IPS DF 19.7 (cell line): ENCODE measurements around the gene MORN2.
"Not testable (repeated sequence)": the region's sequence is repeated elsewhere in the genome, so short reads cannot be mapped to it uniquely, and the experiment has no call there.

ENCODE experiments used
- DNase-seq: peaks from one replicate; pipeline ENCODE4 v3.0.0-alpha.2; 2013; ENCODE audit warnings: low read depth, low spot score

The MORN2 gene

DNA sequence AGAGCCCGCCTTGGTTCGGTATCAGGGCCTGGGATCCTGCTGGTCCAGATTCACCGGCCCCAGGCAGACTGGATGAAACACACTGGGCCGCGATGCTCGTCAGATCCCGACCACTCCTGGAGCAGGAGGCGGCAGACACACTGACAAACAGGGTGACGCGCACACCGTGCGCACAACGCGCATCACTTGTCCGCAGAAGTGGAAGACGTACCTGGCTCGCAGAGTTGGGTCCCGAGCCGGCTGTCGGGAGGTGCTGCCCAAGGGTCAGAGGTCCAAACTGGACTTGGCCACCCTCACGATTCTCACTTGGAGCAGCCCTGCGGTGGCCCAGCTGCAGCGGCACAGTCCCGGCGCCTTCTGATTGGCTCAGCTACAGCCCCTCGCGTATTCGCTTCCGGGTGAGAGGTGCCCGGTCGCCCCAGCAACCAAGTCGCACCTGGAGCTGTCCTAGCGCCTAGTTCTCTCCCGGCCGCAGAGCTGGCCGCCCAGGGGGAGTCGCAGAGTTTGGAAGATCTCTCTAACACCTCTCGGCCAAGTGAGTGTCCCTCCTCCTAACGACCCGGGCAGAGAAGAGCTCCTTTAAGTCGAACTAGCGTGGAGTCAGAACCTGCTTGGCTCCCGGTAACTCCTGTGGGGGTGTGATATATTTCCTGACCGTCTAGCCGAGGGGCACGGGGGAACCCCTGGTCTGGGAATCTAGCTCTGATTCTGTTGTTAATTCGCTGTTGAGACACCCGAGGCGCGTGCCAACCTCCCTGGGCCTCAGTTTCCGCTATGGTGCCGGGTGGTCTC is at the start of gene MORN2, which contains the start of gene DHX57:
TSS of gene MORN2 (plus strand) at position 401 of the 792 bp plus-strand sequence.
TSS of gene DHX57 (minus strand) at position 359 of the 792 bp plus-strand sequence. CDS start 7,529 bp downstream, outside the sequence.
- DNase-seq: peak; percentile 59

DNA sequence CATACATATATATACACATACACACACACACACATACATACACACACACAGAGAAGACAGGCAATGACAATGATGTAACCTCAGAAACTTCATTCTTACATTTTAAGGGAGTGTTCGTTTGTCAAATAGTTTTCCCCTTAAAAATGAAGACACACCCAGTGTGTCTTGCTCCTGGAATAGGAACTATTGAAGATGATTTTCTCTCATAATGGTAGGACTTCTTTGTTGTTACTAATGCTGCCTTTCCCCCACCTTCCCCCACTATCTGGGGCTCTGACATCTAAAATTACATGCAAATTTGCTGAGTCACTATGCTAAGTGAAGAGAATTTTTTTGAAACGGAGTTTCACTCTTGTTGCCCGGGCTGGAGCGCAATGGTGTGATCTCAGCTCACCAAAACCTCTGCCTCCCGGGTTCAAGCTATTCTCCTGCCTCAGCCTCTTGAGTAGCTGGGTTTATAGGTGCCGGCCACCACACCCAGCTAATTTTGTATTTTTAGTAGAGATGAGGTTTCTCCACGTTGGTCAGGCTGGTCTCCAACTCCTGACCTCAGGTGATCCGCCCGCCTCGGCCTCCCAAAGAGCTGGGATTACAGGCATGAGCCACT is 48.1 kb upstream of the MORN2 start:
- not testable (repeated sequence) for DNase-seq

DNA sequence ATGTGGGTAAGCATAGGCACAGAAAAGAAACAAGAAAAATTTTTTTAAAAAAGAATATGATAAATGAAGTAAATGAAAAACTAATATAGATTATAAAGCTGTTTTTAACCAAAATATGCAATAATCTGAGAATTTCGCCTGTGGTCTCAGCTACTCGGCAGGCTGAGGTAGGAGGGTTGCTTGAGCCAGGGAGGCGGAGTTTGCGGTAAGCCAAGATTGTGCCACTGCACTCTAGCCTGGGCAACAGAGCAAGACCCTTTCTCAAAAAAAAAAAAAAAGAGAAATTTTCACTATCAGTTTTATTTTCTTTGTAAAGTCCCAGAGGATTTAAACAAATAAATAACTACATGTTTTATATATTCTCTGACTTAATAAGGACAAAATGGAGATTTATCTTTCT is 47.3 kb upstream of the MORN2 start:
- no peak for DNase-seq

DNA sequence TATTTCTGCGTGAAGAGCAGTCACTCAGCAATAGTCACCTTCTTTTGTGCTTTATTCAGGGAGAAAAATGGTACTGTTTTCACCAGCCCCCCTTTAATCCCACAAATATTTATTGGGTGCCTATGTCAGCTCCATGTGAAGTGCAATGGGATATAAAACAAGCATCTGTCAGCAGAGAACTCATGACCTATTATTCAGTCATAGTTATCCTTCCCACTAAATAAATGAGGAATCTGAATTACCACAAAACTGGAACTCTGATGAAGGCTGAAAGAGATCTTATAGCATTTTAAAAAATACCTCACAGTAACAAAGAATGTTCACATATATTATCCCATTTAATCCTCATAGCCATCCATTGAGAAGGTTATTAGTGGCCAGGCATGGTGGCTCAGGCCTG is 45.8 kb upstream of the MORN2 start:
- DNase-seq: no peak

DNA sequence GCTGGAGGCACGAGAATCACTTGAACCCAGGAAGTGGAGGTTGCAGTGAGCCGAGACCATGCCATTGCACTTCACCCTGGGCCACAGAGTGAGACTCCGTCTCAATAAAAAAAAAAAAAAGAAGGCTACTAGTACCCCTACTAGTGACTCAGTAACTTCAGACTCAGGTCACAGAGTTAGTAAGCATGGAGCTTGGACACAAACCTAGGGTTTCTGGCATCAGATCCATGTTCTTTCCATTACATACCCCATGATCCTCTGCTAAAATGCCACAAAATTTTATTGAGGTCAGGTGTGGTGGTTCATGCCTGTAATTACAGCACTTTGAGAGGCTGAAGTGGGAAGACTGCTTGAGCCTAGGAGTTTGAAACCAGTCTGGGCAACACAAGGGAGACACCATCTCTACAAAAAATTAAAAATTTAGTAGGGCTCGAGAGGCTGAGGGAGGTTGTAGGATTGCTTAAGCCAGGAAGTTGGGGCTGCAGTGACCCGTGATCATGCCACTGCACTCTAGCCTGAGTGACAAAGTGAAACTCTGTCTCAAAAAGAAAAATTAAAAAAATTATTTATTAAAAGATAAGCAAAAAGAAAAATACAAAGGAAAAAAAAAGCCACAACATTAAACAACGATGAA is 45.1 kb upstream of the MORN2 start:
- DNase-seq: no peak

DNA sequence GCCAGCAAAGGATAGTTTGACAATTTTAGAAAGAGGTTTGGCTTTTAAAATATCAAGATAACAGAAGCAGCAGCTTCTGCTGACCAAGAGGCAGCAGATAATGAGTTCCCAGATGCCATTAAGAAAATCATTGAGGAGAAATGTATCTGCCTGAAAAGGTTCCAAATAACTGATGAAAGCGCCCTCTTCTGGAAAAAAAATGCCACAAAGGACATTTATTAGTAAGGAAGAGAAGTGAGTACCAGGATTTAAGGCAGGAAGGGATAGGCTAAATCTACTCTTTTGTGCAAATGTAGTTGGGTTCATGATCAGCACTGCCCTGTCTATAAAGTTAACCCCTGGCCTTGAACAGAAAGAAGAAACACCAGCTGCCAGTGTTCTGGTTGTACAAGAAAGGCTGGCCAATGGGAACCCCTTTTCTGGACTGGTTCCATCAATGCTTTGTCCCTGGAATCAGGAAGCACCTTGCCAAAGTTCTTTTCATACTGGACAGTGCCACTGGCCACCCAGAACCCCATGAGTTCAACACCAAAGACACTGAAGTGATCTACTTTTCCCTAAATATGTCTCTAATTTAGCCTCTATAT is 40.7 kb upstream of the MORN2 start:
- DNase-seq: no peak

DNA sequence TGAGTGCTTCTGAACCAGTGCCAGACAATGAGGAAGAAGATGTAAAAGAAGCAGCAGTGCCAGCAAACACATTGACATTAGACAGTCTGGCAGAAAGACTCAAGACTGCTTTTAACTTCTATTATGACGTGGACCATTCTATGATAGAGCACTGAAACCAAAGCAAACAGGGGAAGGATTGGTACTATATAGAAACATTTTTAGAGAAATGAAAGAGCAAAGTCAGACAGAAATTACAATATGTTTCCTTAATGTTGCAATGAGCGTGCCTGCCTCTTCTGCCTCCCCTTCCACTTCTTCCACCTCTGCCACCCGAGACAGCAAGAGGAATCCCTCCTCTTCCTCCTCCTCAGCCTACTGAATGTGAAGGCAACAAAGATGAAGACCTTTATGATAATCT is 39.8 kb upstream of the MORN2 start:
- no peak for DNase-seq

DNA sequence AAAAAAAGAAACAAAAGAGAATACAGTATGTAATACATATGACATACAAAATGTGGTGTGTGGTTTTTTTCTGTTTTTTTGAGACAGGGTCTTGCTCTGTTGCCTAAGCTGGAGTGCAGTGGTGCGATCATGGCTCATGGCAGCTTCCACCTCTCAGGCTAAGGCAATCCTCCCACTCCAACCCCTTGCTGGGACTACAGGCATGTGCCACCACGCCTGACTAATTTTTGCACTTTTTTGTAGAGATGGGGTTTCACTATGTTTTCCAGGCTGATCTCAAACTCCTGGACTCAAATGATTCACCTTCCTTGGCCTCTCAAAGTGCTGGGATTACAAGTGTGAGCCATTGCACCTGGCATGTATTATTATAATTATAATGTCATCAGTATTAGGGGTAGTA is 39.0 kb upstream of the MORN2 start:
- no peak for DNase-seq

DNA sequence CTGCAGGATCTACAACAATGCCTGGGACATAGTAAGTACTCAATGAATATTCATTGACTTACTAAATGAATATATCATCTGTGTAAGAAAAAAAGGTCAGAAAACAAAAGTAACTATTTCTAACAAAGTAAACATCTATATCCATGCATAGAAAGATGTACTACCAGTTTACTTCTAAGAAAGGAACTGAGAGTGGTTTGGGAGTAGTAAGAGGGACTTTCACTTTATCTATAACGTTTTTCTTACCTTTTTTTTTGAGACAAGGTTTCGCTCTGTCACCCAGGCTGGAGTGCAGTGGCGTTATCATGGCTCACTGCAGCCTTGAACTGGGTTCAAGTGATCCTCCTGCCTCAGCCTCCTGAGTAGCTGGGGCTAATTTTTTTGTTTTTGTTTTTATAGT is 25.7 kb upstream of the MORN2 start:
- no peak for DNase-seq

DNA sequence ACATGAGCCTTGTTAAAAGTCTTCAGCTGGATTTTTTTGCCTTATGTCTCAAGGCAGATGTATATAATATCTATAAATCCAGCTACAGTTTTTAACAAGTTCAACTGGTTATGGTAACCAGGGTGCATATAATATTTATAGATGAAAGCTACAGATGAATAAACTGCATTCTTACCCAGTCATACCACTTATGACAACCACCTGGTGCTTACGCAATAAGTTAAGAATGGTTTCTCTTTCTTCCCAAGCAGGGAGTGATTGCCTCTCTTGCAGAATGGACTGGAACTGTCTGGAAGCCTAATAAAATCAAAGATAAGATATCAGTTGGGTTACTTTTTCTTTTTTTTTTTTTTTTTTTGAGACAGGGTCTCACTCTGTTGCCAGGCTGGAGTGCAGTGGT is 19.6 kb upstream of the MORN2 start:
- no peak for DNase-seq

DNA sequence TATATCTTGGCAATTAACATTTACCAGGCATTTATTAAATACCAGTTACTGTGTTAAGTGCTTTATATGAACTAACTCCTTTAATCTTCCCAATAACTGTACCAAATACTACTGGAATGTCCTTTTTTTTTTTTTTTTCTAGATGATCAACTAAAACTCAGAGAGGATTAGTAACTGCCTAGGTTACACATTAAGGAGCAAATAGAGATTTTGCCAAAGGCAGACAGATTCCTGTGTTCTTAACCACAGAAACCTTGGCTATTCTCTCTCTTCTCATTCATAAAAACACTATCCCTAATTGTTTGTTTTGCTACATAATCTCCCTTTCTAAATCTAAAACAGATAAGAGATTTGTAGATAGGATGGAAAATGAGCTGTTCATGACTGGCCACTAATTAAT is 13.3 kb upstream of the MORN2 start:
- no peak for DNase-seq

DNA sequence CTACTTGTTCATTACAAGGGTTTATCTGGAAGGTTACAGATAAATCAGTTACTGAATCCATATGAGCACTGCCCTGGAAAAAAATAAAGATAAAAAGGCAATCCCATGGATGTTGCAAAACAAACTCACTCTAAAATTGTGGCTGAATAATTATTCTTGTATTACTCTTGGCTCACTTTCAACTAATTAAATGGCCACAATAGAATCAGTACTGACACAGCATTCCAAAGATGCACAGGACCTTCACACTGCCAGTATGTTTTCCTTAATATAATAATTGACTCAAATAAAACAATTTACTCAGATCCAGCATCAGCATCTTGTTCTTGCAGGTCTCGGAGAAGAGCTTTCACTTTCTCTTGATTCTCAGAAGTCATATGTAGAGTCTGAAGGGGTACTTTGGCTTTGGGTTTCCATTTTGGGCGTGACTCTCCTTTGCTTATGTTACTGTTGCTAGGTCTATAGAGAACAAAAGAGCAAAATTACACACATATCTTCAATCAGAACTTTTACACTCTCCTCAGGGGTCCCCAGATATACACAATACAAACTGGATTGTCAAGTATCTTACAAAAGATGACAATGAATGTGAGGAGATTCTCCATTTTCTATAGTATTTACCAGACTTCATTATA is 12.6 kb upstream of the MORN2 start:
- DNase-seq: no peak

DNA sequence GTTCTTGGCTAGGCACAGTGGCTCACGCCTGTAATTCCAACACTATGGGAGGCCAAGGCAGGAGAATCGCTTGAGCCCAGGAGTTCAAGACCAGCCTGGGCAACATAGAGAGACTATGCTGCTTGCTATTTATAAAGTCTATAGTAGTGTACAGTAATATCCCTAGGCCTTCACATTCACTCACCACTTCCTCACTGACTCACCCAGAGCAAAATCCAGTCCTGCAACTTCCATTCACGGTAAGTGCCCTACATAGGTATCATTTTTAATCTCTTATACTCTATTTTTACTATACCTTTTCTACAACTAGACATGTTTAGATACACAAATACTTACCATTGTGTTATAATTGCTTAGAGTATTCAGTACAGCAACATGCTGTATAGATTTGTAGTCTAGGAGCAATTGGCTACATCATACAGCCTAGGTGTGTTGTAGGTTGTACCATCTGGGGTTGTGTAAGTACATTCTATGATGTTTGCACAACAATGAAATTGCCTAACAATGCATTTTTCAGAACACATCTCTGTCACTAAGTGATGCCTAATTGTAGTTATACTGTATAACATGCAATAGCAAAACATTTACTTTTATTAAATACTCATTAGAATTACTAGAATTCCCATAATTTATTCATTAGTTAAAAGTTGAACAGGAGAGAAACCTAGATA is 8.9 kb upstream of the MORN2 start:
- DNase-seq: no peak

DNA sequence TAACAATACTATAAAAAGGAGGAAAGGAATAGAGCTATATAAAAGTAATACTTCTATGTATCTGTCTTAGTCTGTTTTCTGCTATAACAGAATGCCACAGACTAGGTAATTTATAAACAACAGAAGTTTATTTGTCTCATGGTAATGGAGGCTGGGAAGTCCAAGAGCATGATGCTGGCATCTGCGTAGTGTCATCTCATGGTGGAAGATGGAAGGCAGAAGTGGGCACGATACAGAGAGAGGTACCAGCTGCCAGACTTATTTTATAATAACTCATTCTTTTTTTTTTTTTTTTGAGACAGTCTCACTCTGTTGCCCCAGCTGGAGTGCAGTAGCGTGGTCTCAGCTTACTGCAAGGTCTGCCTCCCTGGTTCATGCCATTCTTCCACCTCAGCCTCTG is 4.3 kb upstream of the MORN2 start:
- DNase-seq: no peak

DNA sequence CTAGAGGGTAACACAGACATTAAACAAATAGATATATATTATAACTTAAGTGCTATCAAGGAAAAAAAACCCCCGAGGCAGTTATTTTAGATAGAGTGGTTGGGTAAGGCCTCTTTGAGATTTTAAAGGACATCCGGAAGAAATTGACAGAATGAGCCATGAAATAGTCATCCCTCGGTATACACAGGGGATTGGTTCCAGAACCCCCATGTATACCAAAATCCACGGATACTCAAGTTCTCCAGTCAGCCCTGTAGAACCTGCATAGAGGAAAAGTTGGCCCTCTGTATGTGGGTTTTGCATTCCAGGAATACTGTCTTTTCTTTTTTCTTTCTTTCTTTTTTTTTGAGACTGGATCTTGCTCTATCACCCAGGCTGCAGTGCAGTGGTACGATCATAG is 2.0 kb upstream of the MORN2 start:
- no peak for DNase-seq

DNA sequence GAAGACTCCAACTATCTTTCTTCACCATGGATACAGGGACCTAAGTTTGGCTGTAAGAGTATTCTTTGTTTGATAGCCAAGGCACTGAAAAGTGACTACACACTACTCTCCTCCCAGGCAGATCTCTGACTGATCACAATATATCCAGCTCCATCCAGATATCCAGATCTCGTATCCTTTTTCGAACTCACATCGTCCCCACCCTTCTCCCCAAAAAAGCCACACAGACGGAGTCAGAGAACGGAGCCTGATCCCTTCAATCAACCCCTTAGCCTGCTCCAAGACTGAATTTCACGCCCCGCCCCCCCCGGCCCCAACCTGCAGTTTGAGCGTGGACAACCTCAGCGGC is 575 bp upstream of the MORN2 start:
- DNase-seq: no peak

DNA sequence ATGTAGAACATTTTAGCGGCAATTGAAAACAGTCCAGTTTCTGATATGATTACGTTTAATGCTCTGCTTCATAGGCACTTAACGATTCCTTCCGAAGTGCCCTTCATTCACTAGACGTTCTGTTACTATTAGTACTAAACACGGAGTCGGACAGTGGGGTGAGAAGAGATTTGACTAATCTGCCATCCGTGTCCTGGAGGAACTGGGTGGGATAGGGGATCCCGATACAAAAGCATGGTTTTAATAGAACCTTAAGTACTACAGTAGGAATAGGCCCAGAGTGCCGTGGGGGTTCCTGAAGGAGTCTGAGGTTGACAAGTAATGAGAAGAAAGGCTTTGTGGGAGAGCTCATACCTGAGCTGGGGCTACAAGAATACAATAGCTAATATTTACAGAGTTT is 631 bp downstream of the MORN2 start:
- DNase-seq: no peak

DNA sequence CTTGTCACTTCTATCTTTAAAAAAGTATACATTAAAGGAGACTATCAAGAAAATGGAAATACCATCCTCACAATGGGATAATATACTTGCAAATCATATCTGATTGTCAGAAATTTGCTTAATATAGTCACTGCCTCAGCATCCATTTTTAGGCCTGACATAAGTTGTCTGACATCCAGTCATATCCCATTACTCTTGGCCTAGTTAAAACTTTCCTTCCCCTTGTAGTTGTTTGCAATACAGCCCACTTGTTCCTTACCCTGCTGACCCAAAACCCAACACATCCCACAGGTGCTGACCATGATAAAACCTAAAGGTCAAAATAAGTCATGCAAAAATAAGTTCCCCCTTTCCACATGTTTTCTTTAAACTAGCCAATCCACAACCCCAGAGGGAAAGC is 10.3 kb downstream of the MORN2 start:
- no peak for DNase-seq

DNA sequence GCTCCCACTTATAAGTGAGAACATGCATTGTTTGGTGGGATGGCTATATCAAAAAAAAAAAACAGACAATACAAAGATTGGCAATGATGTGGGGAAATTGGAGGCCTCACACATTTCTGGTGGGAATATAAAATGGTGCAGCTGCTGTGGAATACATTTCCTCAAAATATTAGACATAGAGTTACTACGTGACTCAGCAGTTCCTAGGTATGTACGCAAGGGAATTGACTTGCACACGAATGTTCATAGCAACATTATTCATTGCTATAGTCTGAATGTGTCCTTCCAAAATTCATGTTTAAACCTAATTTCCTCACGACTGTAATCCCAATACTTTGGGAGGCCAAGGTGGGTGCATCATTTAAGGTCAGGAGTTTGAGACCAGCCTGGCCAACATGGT is 11.6 kb downstream of the MORN2 start:
- no peak for DNase-seq

DNA sequence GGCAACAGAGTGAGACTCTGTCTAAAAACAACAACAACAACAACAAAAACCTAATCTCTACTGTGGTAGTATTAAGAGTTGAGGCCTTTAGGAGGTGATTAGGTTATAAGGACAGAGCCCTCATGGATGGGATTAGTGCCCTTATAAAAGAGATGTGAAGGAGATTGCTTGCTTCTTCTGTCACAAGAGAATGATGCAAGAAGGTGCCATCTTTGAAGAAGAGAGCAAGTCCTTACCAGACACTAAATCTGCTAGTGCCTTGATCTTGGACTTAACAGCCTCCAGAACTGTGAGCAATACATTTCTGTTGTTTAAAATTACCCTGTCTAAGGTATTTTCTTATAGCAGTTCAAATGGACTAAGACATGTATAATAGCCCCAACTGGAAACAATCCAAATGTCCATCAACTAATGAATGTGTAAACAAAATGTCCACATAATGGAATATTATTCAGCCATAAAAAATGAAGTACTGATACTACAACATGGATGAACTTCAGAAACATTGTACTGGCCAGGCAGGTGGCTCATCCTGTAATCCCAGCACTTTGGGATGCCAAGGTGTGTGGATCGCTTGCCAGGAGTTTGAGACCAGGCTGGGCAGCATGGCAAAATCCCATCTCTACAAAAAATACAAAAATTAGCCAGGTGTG is 12.3 kb downstream of the MORN2 start:
- DNase-seq: no peak

DNA sequence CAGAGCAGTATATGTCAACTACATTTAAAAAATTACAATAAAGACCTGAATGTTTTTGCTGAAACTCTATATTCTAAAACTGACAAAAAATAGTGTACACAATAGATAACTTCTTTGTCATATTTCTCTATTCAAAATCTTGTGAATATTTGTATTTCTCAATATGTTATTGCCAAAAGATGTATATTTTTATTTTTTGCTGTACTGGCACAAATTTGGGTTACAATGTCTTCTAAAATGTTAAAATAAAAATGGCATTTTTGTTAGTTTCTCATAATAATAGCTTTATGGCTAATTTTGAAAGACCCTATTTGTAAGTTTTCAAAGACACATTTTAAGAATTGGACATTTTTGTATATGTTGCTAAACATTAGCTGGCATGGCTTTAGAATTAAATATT is 13.3 kb downstream of the MORN2 start:
- DNase-seq: no peak
